Omental fat pad (tissue), 4 donors: Measurements from ENCODE around the gene TRIM44. TPM values are rescaled to one million over a fixed set of nuclear protein-coding genes. Genes with fewer than 3 reads are reported as not detected.
"Not testable (repeated sequence)": the region's sequence is repeated elsewhere in the genome, so short reads cannot be mapped to it uniquely, and the experiment has no call there.

ENCODE experiments used
- ATAC-seq: fragments of 150-250 bp; one replicate; pipeline ENCODE4 v1.9.1; 2016; ENCODE audit warnings: mild to moderate bottlenecking, moderate library complexity; ENCODE audit not compliant: low FRiP score
- DNase-seq: peaks from one replicate; pipeline ENCODE4 v3.0.0-alpha.2; 2019; ENCODE audit warnings: low spot score
- total RNA-seq, 4 donors: library from RNA; depleted of rRNA; stranded (reverse); fragments of >200 nt; gene quantifications; one replicate each; pipeline ENCODE4 v1.1.0, GENCODE V29; 2016
- TF ChIP-seq, protein P1 (sequence below), 3 donors: fragments of 450-650 bp; IDR thresholded peaks; one replicate each; pipeline ENCODE4 v1.5.1; 2016 to 2017; ENCODE audit warnings: antibody characterized with exemption in 3 of 3, mild to moderate bottlenecking in 3 of 3, moderate library complexity in 2 of 3

The TRIM44 gene
- total RNA-seq, 4 donors from 2014 or later = 47.3 to 64.0 (median 52.1) TPM

GRCh38 chr11:35763301-35763700 lies 100.7 kb downstream of the TRIM44 start:
- DNase-seq (no peak), ATAC-seq (no peak)
- TF ChIP-seq, protein P1, sequence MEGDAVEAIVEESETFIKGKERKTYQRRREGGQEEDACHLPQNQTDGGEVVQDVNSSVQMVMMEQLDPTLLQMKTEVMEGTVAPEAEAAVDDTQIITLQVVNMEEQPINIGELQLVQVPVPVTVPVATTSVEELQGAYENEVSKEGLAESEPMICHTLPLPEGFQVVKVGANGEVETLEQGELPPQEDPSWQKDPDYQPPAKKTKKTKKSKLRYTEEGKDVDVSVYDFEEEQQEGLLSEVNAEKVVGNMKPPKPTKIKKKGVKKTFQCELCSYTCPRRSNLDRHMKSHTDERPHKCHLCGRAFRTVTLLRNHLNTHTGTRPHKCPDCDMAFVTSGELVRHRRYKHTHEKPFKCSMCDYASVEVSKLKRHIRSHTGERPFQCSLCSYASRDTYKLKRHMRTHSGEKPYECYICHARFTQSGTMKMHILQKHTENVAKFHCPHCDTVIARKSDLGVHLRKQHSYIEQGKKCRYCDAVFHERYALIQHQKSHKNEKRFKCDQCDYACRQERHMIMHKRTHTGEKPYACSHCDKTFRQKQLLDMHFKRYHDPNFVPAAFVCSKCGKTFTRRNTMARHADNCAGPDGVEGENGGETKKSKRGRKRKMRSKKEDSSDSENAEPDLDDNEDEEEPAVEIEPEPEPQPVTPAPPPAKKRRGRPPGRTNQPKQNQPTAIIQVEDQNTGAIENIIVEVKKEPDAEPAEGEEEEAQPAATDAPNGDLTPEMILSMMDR (IDR thresholded peaks at IDR 0.05) = no peak

DNA sequence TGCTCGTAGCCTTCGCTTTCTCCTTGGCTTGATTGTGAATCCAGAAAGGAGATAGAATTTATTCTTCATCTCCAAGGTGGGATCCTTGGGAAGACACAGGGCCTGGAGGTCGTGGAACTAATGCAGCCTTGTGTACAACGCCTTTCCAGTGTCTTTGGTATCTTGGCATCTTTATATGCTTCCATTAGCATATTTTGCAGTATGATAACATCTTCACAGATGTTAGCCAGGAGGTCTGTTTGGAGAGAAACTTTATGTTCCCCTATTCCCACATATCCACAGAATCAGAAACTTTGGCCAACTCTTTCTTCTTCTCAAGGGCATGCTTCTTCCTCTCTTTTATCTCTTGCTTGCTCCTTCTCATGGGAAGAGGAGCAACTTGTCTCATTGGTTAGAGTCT lies 101.2 kb downstream of the TRIM44 start:
- TF ChIP-seq, protein P1 (IDR thresholded peaks at IDR 0.05) = no peak
- DNase-seq (no peak), ATAC-seq (no peak)

- TF ChIP-seq, protein P1 (IDR thresholded peaks at IDR 0.05) = no peak
- DNase-seq (no peak), ATAC-seq (no peak)
Observed at GRCh38 chr11:35764417-35764816, 101.8 kb downstream of the TRIM44 start.

DNA sequence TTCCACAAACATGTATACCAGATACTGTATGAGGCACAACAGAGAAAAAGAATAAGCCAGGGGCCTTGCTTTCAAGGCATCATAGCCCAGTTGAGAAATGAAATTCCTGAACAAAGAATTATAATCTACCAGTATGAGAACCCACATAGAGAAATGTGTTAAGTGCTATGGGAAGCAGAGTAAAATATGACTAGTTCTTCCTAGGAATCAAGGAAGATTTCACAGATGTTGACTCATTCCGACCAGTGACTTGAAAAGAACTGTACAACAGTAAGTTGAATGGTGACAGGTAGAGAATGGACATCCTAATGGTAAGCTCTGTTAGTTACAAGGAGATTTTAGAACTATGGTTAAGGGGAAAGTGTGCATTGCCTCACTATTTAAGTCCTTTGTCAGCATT lies 102.6 kb downstream of the TRIM44 start:
- DNase-seq (no peak), ATAC-seq (no peak)
- TF ChIP-seq, protein P1 (IDR thresholded peaks at IDR 0.05) = no peak

DNA sequence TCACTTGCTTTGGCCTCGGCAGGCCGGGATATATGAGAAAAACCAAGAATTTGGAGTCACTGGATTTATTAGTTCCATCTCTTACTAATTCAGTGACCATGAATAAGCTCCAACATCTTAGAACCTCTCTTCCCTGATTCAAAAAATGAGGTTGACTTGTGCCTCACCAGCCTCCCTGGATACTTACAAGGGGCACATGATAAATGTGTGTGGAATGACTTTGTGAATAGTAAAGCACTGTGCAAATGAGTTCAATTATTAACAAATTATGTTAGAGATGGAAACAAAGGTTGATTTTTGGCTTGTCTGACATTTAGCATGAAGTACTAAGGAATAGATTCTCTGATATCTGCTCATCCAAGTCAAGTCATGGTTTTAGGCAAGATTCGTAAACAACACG lies 104.1 kb downstream of the TRIM44 start:
- DNase-seq (no peak), ATAC-seq (no peak)
- TF ChIP-seq, protein P1 (IDR thresholded peaks at IDR 0.05) = no peak

GRCh38 chr11:35770425-35770824 lies 107.8 kb downstream of the TRIM44 start:
- not testable (repeated sequence) for DNase-seq, ATAC-seq

DNA sequence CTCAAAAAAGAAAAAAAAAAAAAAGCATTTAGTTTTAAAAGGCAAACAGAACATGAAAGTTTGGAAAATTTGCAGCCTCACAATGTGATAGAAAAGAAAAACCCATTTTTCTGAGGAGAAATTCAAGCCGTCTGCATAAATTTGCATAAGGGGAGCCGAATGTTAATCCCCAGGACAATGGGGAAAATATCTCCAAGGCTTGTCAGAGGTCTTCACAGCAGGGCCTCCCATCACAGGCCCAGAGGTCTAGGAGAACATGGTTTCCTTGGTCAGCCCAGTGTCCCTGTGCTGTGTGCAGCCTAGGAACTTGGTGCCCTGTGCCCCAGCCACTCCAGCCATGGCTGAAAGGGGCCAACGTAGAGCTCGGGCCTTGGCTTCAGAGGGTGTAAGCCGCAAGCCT lies 109.1 kb downstream of the TRIM44 start:
- ATAC-seq (no peak), DNase-seq (no peak)
- TF ChIP-seq, protein P1 (IDR thresholded peaks at IDR 0.05) = no peak

DNA sequence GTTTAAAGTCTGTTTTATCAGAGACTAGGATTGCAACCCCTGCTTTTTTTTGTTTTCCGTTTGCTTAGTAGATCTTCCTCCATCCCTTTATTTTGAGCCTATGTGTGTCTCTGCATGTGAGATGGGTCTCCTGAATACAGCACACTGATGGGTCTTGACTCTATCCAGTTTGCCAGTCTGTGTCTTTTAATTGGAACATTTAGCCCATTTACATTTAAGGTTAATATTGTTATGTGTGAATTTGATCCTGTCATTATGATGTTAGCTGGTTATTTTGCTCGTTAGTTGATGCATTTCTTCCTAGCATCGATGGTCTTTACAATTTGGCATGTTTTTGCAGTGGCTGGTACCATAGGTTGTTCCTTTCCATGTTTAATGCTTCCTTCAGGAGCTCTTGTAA lies 114.7 kb downstream of the TRIM44 start:
- DNase-seq = not testable (repeated sequence)

DNA sequence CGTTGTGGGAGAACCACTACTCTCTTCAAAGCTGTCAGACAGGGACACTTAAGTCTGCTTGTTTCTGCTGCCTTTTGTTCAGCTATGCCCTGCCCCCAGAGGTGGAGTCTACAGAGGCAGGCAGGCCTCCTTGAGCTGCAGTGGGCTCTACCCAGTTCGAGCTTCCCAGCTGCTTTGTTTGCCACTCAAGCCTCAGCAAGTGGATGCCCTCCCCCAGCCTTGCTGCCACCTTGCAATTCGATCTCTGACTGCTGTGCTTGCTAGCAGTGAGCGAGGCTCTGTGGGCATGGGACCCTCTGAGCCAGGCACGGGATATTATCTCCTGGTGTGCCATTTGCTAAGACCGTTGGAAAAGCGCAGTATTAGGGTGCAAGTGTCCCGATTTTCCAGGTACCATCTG lies 116.4 kb downstream of the TRIM44 start:
- not testable (repeated sequence) for DNase-seq, ATAC-seq

More for the DNA sequence above, 114.7 kb downstream of the TRIM44 start:
- not testable (repeated sequence) for ATAC-seq
